SK-N-SH (cell line): ENCODE data around the gene SLC46A2.

Source experiments
- GABPA ChIP-seq: IDR thresholded peaks from 2 replicates; pipeline ENCODE4 v1.4.0; 2012; ENCODE audit warnings: low read depth, mild to moderate bottlenecking
- POLR2AphosphoS5 ChIP-seq: IDR thresholded peaks from 2 replicates; pipeline ENCODE4 v1.6.1; 2012; ENCODE audit warnings: low read depth, low read length
- RAD21 ChIP-seq: IDR thresholded peaks from 2 replicates; pipeline ENCODE4 v1.6.1; 2012; ENCODE audit warnings: mild to moderate bottlenecking, low read length
- TAF1 ChIP-seq: IDR thresholded peaks from 2 replicates; pipeline ENCODE4 v1.6.1; 2012; ENCODE audit warnings: low read depth, mild to moderate bottlenecking, low read length, moderate library complexity, borderline replicate concordance
- YY1 ChIP-seq: IDR thresholded peaks from 2 replicates; pipeline ENCODE4 v1.4.0; 2012; ENCODE audit warnings: low read depth, mild to moderate bottlenecking
- TF ChIP-seq, protein P1 (sequence below): IDR thresholded peaks from 2 replicates; pipeline ENCODE4 v1.4.0; 2012; ENCODE audit warnings: low read depth
- TF ChIP-seq, protein P2 (sequence below): fragments of 200-600 bp; sonication (generic); IDR thresholded peaks from 2 replicates; pipeline ENCODE4 v1.6.1; 2017; ENCODE audit warnings: antibody characterized with exemption, mild to moderate bottlenecking, moderate library complexity
- TF ChIP-seq, protein P3 (sequence below): fragments of 150-350 bp; IDR thresholded peaks from 2 replicates; pipeline ENCODE4 v1.6.1; 2016; ENCODE audit warnings: mild to moderate bottlenecking, low read depth, low read length

DNA sequence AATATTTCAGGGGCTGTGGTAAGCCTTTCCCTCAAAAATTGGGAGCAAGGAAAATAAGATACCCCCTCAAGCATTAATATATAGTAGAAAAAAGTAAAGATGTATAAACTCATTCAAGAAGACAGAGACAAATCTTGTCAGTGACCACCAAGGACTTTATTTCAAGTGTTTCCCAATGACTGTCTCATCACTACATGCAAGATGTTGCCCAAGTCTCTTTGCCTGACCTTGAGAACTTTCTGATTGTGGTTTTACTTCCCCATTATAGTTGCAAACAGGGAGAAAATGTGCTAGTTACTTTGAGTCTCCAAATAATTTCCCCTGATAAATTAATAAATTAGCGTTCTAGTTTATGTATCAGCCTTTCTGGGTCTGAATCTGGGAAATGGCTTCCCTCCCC, 4.0 kb upstream of the SLC46A2 start:
- TF ChIP-seq POLR2AphosphoS5 (no peak), TAF1 (no peak), YY1 (no peak), GABPA (no peak), RAD21 (no peak)
- TF ChIP-seq, protein P1, sequence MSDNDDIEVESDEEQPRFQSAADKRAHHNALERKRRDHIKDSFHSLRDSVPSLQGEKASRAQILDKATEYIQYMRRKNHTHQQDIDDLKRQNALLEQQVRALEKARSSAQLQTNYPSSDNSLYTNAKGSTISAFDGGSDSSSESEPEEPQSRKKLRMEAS: no peak
- TF ChIP-seq, protein P2, sequence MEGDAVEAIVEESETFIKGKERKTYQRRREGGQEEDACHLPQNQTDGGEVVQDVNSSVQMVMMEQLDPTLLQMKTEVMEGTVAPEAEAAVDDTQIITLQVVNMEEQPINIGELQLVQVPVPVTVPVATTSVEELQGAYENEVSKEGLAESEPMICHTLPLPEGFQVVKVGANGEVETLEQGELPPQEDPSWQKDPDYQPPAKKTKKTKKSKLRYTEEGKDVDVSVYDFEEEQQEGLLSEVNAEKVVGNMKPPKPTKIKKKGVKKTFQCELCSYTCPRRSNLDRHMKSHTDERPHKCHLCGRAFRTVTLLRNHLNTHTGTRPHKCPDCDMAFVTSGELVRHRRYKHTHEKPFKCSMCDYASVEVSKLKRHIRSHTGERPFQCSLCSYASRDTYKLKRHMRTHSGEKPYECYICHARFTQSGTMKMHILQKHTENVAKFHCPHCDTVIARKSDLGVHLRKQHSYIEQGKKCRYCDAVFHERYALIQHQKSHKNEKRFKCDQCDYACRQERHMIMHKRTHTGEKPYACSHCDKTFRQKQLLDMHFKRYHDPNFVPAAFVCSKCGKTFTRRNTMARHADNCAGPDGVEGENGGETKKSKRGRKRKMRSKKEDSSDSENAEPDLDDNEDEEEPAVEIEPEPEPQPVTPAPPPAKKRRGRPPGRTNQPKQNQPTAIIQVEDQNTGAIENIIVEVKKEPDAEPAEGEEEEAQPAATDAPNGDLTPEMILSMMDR: no peak
- TF ChIP-seq, protein P3, sequence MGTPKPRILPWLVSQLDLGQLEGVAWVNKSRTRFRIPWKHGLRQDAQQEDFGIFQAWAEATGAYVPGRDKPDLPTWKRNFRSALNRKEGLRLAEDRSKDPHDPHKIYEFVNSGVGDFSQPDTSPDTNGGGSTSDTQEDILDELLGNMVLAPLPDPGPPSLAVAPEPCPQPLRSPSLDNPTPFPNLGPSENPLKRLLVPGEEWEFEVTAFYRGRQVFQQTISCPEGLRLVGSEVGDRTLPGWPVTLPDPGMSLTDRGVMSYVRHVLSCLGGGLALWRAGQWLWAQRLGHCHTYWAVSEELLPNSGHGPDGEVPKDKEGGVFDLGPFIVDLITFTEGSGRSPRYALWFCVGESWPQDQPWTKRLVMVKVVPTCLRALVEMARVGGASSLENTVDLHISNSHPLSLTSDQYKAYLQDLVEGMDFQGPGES: no peak
